ENCODE measurements around the gene GBA3.

- TF ChIP-seq POLR2A (IDR thresholded peaks at IDR 0.05) (no peak), CTCF (IDR thresholded peaks at IDR 0.05) (no peak)
Observed at GRCh38 chr4:22674700-22675099, 18.0 kb upstream of the GBA3 start.
